ENCODE data around the gene RGS12. TPM values are rescaled to one million over a fixed set of nuclear protein-coding genes. Genes with fewer than 3 reads are reported as not detected.

RGS12 gene
- total RNA-seq, 1 donor from 2014 or later: 107 TPM

DNA sequence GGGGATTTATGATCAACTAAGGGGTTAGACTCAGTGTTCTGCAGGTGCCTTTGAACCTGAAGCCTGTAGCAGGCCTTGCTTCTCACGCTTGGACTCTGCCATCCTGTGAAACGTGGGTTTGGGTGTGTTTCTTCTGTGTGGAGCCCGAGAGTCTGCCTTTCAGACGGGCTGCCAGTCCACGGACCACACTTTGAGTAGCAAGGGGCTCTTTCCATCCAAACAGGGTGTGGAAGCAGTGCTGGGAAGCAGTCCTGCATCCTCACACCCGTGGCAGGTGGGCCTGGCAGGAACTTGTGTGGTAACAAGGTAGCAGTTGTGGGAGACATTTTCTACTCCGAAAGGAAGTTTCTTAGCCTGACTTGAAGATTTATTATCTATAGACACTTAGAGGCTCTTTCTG, 22.7 kb downstream of the RGS12 start:
- TF ChIP-seq CTCF (IDR thresholded peaks at IDR 0.05; ENCODE audit: partially characterized antibody, unreplicated experiment): no peak
- peaks cover 8% of the 10 kb centered on the region for H3K36me3 Mint-ChIP-seq (ENCODE audit: unreplicated experiment)
- peaks cover 11% of the 10 kb centered on the region for H3K27me3 Mint-ChIP-seq (ENCODE audit: unreplicated experiment)
- peaks cover 13% of the 10 kb centered on the region for H3K4me1 Mint-ChIP-seq (ENCODE audit: low read depth, unreplicated experiment)
- no peak for DNase-seq
- H3K27ac Mint-ChIP-seq (ENCODE audit: unreplicated experiment): no peak overlapping the region
- H3K4me3 Mint-ChIP-seq (ENCODE audit: unreplicated experiment): no peak overlapping the region
- peaks cover 7% of the 10 kb centered on the region for H3K9me3 Mint-ChIP-seq (ENCODE audit: unreplicated experiment)

- Mint-ChIP-seq H3K4me1 (ENCODE audit: low read depth, unreplicated experiment) (peaks cover 9% of the 10 kb centered on the region), H3K27me3 (ENCODE audit: unreplicated experiment) (peaks cover 10% of the 10 kb centered on the region)
- no peak for DNase-seq
These were observed 23.3 kb downstream of the RGS12 start for GRCh38 chr4:3316146-3316545.

GRCh38 chr4:3317011-3317655, 24.3 kb downstream of the RGS12 start:
- no peak for TF ChIP-seq CTCF (IDR thresholded peaks at IDR 0.05; ENCODE audit: partially characterized antibody, unreplicated experiment)
- no peak overlapping the region for H3K27ac Mint-ChIP-seq (ENCODE audit: unreplicated experiment)
- H3K4me1 Mint-ChIP-seq (ENCODE audit: low read depth, unreplicated experiment): peaks cover 14% of the 10 kb centered on the region
- H3K36me3 Mint-ChIP-seq (ENCODE audit: unreplicated experiment): peaks cover 8% of the 10 kb centered on the region
- DNase-seq: no peak
- peaks cover 6% of the 10 kb centered on the region for H3K9me3 Mint-ChIP-seq (ENCODE audit: unreplicated experiment)
- H3K4me3 Mint-ChIP-seq (ENCODE audit: unreplicated experiment): no peak overlapping the region
- peaks cover 7% of the 10 kb centered on the region for H3K27me3 Mint-ChIP-seq (ENCODE audit: unreplicated experiment)

More at GRCh38 chr4:3316146-3316545, 23.3 kb downstream of the RGS12 start:
- Mint-ChIP-seq H3K36me3 (ENCODE audit: unreplicated experiment) (peaks cover 8% of the 10 kb centered on the region), H3K4me3 (ENCODE audit: unreplicated experiment) (no peak overlapping the region), H3K27ac (ENCODE audit: unreplicated experiment) (no peak overlapping the region), H3K9me3 (ENCODE audit: unreplicated experiment) (peaks cover 10% of the 10 kb centered on the region)
- TF ChIP-seq CTCF (IDR thresholded peaks at IDR 0.05; ENCODE audit: partially characterized antibody, unreplicated experiment): no peak

- Mint-ChIP-seq H3K27ac (ENCODE audit: unreplicated experiment) (no peak overlapping the region), H3K36me3 (ENCODE audit: unreplicated experiment) (peaks cover 8% of the 10 kb centered on the region), H3K27me3 (ENCODE audit: unreplicated experiment) (peaks cover 7% of the 10 kb centered on the region), H3K4me3 (ENCODE audit: unreplicated experiment) (no peak overlapping the region), H3K4me1 (ENCODE audit: low read depth, unreplicated experiment) (peaks cover 16% of the 10 kb centered on the region), H3K9me3 (ENCODE audit: unreplicated experiment) (peaks cover 6% of the 10 kb centered on the region)
- no peak for TF ChIP-seq CTCF (IDR thresholded peaks at IDR 0.05; ENCODE audit: partially characterized antibody, unreplicated experiment)
- DNase-seq: no peak
These were observed 24.9 kb downstream of the RGS12 start for GRCh38 chr4:3317656-3318211.

DNA sequence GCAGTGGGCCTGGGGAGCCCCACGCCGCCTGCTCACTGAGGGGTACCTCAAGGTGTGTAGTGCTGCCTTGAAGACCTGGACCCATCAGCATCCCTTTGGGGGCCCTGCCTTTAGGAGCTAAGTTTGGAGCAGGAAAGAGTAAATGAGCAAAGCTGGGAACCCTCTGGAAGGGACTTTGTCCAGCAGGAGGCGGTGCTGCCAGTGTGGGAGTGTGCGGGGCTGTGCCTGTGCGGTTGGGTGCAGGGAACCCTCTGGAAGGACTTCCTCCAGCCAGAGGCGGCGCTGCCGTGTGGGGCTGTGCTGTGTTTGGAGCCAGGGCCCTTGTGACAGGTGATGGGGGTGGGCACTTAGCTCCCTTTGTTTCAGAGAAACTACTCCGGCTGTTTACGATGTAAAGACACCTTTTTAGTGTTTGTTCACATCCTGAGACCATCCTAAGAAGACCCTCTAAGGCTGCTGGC, 25.8 kb downstream of the RGS12 start:
- H3K4me1 Mint-ChIP-seq (ENCODE audit: low read depth, unreplicated experiment): peaks cover 10% of the 10 kb centered on the region
- H3K27ac Mint-ChIP-seq (ENCODE audit: unreplicated experiment): no peak overlapping the region
- H3K36me3 Mint-ChIP-seq (ENCODE audit: unreplicated experiment): peaks cover 9% of the 10 kb centered on the region
- H3K27me3 Mint-ChIP-seq (ENCODE audit: unreplicated experiment): peaks cover 5% of the 10 kb centered on the region
- peaks cover 4% of the 10 kb centered on the region for H3K9me3 Mint-ChIP-seq (ENCODE audit: unreplicated experiment)
- TF ChIP-seq CTCF (IDR thresholded peaks at IDR 0.05; ENCODE audit: partially characterized antibody, unreplicated experiment): no peak
- no peak for DNase-seq
- no peak overlapping the region for H3K4me3 Mint-ChIP-seq (ENCODE audit: unreplicated experiment)
